HEK293T (cell line): ENCODE measurements around the gene RAB3IL1.

ENCODE experiments used
- CTCF ChIA-PET: fragments of 350-600 bp; formaldehyde crosslinking; extraction: SDS; loops from one replicate; lab custom pipeline; 2021; ENCODE audit warnings: antibody characterized with exemption, inconsistent platforms; lab: Yijun Ruan, JAX
- POLR2A ChIA-PET: fragments of 350-600 bp; formaldehyde crosslinking; extraction: SDS; loops from one replicate; lab custom pipeline; 2020; ENCODE audit warnings: antibody characterized with exemption, inconsistent platforms; lab: Yijun Ruan, JAX
- DNase-seq: peaks from one replicate; pipeline ENCODE4 v3.0.0; 2012; ENCODE audit warnings: mixed read lengths; ENCODE audit errors: extremely low spot score
- ARNT ChIP-seq: fragments of 450-650 bp; IDR thresholded peaks from 2 replicates; pipeline ENCODE4 v1.6.1; 2017; ENCODE audit warnings: mild to moderate bottlenecking
- BHLHE40 ChIP-seq: fragments of 450-650 bp; IDR thresholded peaks from 2 replicates; pipeline ENCODE4 v1.6.1; 2016; ENCODE audit warnings: mild to moderate bottlenecking, moderate library complexity, borderline replicate concordance
- CTBP1 ChIP-seq: fragments of 450-650 bp; IDR thresholded peaks from 2 replicates; pipeline ENCODE4 v1.6.1; 2016; ENCODE audit warnings: borderline replicate concordance
- ELF4 ChIP-seq: fragments of 450-650 bp; IDR thresholded peaks from 2 replicates; pipeline ENCODE4 v1.6.1; 2017; ENCODE audit warnings: antibody characterized with exemption
- FOXA1 ChIP-seq: fragments of 450-650 bp; IDR thresholded peaks from 2 replicates; pipeline ENCODE4 v1.6.1; 2016; ENCODE audit warnings: mild to moderate bottlenecking
- FOXK2 ChIP-seq: fragments of 450-650 bp; IDR thresholded peaks from 2 replicates; pipeline ENCODE4 v1.6.1; 2016; ENCODE audit warnings: mild to moderate bottlenecking
- FOXM1 ChIP-seq: fragments of 450-650 bp; IDR thresholded peaks from 2 replicates; pipeline ENCODE4 v1.6.1; 2017; ENCODE audit warnings: mild to moderate bottlenecking, borderline replicate concordance
- HDGF ChIP-seq: fragments of 450-650 bp; IDR thresholded peaks from 2 replicates; pipeline ENCODE4 v1.6.1; 2017; ENCODE audit warnings: antibody characterized with exemption, borderline replicate concordance
- L3MBTL2 ChIP-seq: fragments of 450-650 bp; conservative IDR thresholded peaks from 2 replicates; pipeline ENCODE4 v1.6.1; 2016; ENCODE audit warnings: mild to moderate bottlenecking
- LEF1 ChIP-seq: fragments of 450-650 bp; IDR thresholded peaks from 2 replicates; pipeline ENCODE4 v1.6.1; 2017; ENCODE audit warnings: mild to moderate bottlenecking, borderline replicate concordance
- NFRKB ChIP-seq: fragments of 450-650 bp; IDR thresholded peaks from 2 replicates; pipeline ENCODE4 v1.6.1; 2016; ENCODE audit warnings: mild to moderate bottlenecking, moderate library complexity
- PKNOX1 ChIP-seq: fragments of 450-650 bp; IDR thresholded peaks from 2 replicates; pipeline ENCODE4 v1.6.1; 2016
- SP1 ChIP-seq: fragments of 450-650 bp; IDR thresholded peaks from 2 replicates; pipeline ENCODE4 v1.6.1; 2017
- SUZ12 ChIP-seq: fragments of 450-650 bp; IDR thresholded peaks from 2 replicates; pipeline ENCODE4 v1.6.1; 2016; ENCODE audit warnings: mild to moderate bottlenecking
- TARDBP ChIP-seq: fragments of 450-650 bp; IDR thresholded peaks from 2 replicates; pipeline ENCODE4 v1.6.1; 2016
- ZNF384 ChIP-seq: fragments of 450-650 bp; IDR thresholded peaks from 2 replicates; pipeline ENCODE4 v1.6.1; 2016

The RAB3IL1 gene

GRCh38 chr11:61854206-61854895, 63.0 kb downstream of the RAB3IL1 start:
- ChIA-PET POLR2A (no interaction called here), CTCF (no interaction called here)

GRCh38 chr11:61853698-61854169, 63.6 kb downstream of the RAB3IL1 start:
- CTCF ChIA-PET, result no interaction called here

More at GRCh38 chr11:61854206-61854895, 63.0 kb downstream of the RAB3IL1 start:
- no peak for DNase-seq
- TF ChIP-seq ARNT (no peak), SUZ12 (no peak), LEF1 (no peak), BHLHE40 (no peak), FOXA1 (no peak), L3MBTL2 (no peak), TARDBP (no peak), HDGF (no peak), NFRKB (no peak), ZNF384 (no peak), ELF4 (no peak), PKNOX1 (no peak), CTBP1 (no peak), SP1 (no peak), FOXK2 (no peak), FOXM1 (no peak)

GRCh38 chr11:61851900-61852295, 65.5 kb downstream of the RAB3IL1 start:
- no peak for DNase-seq
- CTCF ChIA-PET, result no interaction called here
- TF ChIP-seq SUZ12 (no peak), PKNOX1 (no peak), CTBP1 (no peak), BHLHE40 (no peak), LEF1 (no peak), SP1 (no peak), FOXA1 (no peak), HDGF (no peak)
- POLR2A ChIA-PET, result no interaction called here

More at GRCh38 chr11:61853698-61854169, 63.6 kb downstream of the RAB3IL1 start:
- DNase-seq, result no peak
- TF ChIP-seq BHLHE40 (no peak), SP1 (no peak), NFRKB (no peak), ELF4 (no peak), PKNOX1 (no peak), L3MBTL2 (no peak), ARNT (no peak), FOXK2 (no peak), ZNF384 (no peak), HDGF (no peak)
- POLR2A ChIA-PET, result no interaction called here

GRCh38 chr11:61851113-61851899, 66.1 kb downstream of the RAB3IL1 start:
- DNase-seq, result no peak
- ChIA-PET POLR2A (no interaction called here), CTCF (no interaction called here)
- TF ChIP-seq HDGF, result no peak
- TF ChIP-seq FOXK2, result no peak
- no peak for TF ChIP-seq ELF4
- TF ChIP-seq SUZ12, result no peak
- TF ChIP-seq L3MBTL2, result no peak
- TF ChIP-seq PKNOX1, result no peak
- no peak for TF ChIP-seq NFRKB
- no peak for TF ChIP-seq ZNF384
- no peak for TF ChIP-seq FOXA1
- no peak for TF ChIP-seq ARNT
- TF ChIP-seq SP1, result no peak
- TF ChIP-seq FOXM1, result no peak
- no peak for TF ChIP-seq LEF1
- TF ChIP-seq CTBP1, result no peak
- no peak for TF ChIP-seq BHLHE40
- no peak for TF ChIP-seq TARDBP

GRCh38 chr11:61850687-61851086, 66.7 kb downstream of the RAB3IL1 start:
- POLR2A ChIA-PET, result no interaction called here
- DNase-seq, result no peak

More at GRCh38 chr11:61850687-61851086, 66.7 kb downstream of the RAB3IL1 start:
- CTCF ChIA-PET, result no interaction called here
- TF ChIP-seq FOXA1, result no peak
- no peak for TF ChIP-seq SUZ12
- no peak for TF ChIP-seq PKNOX1
- TF ChIP-seq L3MBTL2, result no peak
- TF ChIP-seq BHLHE40, result no peak
- TF ChIP-seq FOXM1, result no peak
- TF ChIP-seq HDGF, result no peak
